COLO668 (cell line): ENCODE results near the gene TUNAR.
A peak's percentile ranks its signal among the peaks of the same experiment; 100 is the strongest.

ENCODE experiments used
- DNase-seq: peaks from one replicate; lab custom pipeline; 2025; ENCODE audit not compliant: unreplicated experiment; lab: John Stamatoyannopoulos, UW

TUNAR gene

DNA sequence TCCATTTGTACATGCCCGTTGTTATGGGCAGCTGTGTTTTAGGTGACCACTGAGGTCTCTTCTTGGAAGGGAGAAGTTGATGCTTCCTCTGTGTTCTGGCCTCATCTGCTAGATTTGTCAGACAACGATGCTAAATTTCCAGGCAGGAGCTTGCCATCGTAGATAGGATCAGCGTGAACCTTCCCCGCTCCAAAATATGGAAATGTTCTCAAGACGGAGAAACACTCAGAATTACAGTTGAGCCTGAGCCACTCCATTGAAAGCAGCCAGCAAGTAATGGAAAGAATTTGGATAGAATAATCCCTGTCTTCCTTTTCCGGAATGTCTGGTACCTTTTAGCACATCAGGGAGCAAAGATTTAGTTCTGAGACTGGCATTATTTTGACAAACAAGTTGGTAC, 34.8 kb downstream of the TUNAR start:
- DNase-seq = no peak

GRCh38 chr14:95915330-95915729, 38.7 kb downstream of the TUNAR start:
- DNase-seq = peak; percentile 87

GRCh38 chr14:95918466-95918865, 41.8 kb downstream of the TUNAR start:
- peak; percentile 19 for DNase-seq

- no peak for DNase-seq
Measured at GRCh38 chr14:95920769-95921438, 44.3 kb downstream of the TUNAR start.

DNA sequence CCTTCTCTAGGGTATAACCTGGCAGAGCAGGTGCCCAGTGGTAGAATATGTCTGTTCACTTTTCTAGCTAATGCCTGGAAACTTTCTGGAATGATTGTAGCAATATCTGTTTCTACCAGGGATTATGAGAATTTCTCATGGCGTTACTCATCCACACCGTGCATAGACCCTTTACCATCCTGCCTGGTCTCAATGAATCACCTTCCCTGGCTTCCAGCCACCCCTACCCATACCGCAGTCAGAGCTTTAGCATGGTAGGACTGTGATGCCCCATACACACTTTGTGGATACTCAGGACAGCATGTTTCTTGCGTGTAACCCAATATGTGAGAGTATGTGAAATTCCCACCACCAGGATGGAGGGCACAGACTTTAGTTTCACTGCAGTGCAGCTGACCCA, 45.4 kb downstream of the TUNAR start:
- DNase-seq = no peak

DNA sequence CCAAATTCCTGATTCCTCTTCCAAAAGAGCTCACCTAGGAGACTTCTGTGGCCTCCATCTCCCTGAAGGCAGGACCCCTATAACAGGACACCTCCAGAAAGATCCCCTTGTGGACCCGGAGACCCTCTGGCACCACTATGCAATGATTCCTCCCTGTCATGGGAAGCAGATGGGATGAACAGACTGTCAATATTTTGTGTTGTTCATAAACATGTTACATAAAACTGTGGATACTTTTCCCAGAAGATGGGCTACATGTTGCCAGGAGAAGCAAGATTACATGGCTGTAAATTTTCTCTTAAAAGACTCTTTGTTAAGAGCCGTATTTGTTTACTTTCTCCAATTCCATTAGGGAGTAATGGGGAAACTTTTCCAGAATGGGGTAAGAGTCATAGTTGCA, 52.1 kb downstream of the TUNAR start:
- no peak for DNase-seq

DNA sequence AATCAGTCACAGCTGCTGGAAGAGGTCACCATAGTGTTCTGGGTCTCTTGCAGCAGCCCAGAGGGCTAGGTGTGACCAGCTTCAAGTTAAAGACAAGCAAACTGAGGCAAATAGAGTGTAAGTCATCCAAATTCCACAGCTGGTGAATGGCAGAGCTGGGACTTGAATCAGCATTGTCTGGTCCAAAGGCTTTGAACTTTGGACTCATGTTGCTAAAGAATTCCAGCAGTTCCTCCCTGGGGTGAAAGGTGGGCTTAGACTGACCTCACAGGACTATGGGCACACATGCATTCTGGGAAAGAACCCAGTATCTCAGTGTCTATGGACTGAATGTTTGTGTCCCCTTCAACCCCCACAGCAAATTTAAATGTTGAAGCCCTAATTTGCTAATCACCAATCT, 54.8 kb downstream of the TUNAR start:
- no peak for DNase-seq

- DNase-seq = no peak
Measured at GRCh38 chr14:95935228-95935822, 58.7 kb downstream of the TUNAR start.

DNA sequence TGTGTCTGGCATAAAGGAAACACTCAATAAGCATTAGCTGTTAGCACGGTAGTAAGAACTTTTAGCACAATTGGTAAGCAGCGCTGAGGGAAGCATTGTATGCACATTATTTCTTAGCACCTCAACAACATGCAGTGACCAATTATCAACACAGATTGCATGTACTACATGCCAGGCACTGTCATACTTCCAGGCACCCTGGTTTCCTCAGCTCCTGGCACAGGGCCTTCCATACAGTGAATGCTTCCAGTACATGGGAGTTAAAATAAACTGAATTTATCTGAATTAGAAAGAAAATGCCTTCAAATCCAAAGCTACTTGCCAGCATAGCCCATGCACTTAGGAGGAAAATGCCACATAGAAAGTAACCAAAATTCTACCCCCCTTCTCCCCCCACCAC, 59.4 kb downstream of the TUNAR start:
- DNase-seq = no peak

DNA sequence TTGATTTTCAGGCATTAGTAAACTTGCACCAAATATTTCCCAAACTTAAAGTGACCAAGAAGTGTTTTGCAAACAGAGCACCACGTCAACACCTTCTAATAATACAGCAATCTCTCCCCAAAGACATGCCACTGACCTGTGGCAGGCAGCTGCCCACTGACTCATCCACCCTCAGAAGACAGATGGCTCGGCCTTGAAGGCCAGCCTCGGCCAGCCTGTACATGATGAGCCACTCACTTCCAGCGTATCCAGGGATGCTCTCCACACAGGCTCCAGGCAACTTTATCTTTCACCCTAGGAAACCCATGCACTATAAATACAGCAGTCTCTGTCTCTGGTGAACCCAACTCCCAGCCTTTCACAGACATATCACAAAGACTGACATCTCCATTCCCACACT, 62.7 kb downstream of the TUNAR start:
- DNase-seq = no peak

DNA sequence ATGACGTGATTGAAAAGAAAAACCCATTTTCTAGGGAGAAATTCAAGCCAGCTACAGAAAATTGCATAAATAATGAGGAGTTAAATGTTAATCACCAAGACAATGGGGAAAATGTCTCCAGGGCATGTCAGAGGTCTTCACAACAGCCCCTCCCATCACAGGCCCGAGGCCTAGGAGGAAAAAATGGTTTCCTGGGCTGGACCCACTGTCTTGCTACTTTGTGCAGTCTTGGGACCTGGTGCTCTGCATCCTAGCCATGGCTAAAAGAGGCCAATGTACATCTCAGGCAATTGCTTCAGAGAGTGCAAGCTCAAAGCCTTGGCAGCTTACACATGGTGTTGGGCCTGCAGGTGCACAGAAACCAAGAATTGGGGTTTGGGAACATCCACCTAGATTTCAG, 65.3 kb downstream of the TUNAR start:
- no peak for DNase-seq

- no peak for DNase-seq
Measured at GRCh38 chr14:95943699-95944098, 67.1 kb downstream of the TUNAR start.

DNA sequence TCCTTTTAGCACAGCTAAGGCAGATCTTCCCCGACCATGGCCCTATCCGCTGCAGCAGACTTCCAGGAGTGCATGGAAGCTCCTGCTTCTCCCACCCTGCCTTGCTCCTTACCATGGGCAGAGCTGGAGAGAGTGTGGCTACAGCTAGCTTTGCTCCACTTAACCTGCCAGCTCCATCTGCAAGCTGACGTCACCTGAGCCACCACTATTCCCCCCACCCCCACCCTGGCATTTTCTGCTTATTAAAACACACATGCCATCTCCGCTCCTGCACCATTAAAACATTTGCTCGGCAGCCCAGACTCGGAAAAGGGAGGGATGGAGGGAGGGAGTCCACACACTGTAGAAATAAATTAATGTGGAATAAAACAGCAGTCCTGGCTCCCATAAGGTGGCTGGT, 67.8 kb downstream of the TUNAR start:
- no peak for DNase-seq

GRCh38 chr14:95946867-95947266, 70.2 kb downstream of the TUNAR start:
- DNase-seq = no peak

DNA sequence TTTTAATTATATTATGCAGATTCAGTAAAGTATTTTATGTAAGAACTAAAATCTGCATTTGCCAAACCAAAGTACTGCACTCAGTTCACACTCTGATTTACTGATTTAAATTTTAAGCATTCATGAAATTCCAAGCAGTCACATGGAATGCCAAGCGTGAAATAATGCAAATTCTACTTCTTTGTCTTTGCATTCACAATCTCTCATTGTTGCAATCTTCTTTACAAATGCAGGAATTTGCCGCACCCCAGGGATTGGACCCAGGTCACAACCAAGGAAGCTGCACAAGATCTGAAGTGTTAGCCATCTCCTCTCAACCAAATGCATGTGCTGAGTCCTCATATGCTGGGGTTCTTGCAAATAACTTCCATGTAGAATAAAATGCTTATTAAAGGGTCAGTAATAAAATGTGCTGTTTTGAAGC, 71.9 kb downstream of the TUNAR start:
- DNase-seq = no peak

- DNase-seq = no peak
Measured at GRCh38 chr14:95951359-95951758, 74.7 kb downstream of the TUNAR start.

DNA sequence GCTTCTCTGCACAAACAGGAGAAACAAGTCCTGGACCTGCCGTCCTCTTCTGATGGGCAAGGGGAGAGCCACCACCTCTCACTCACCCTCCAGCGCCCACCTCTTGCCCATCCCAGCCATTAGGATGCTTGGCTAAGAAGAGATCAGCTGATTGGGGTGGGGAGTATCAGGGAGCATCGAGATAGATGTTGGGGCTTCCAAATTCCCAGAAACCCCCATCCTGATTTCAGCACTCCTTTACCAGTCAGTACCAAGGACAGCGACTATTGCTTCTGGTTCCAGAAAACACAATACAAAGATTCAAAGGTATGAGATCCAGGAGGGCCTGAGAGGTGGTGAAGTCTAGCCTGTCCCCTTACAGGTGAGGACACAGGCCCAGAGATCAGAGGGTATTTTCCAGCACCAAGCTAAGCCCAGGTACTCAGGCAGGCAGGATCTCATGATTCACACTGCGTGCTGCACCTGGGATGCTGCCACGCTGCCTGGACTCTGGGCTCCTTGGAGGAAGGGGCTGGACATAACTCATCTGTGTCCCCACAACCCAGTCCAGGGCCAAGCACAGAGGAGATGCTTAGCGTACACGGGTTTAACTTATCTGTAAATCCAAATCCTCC, 76.6 kb downstream of the TUNAR start:
- DNase-seq = no peak

DNA sequence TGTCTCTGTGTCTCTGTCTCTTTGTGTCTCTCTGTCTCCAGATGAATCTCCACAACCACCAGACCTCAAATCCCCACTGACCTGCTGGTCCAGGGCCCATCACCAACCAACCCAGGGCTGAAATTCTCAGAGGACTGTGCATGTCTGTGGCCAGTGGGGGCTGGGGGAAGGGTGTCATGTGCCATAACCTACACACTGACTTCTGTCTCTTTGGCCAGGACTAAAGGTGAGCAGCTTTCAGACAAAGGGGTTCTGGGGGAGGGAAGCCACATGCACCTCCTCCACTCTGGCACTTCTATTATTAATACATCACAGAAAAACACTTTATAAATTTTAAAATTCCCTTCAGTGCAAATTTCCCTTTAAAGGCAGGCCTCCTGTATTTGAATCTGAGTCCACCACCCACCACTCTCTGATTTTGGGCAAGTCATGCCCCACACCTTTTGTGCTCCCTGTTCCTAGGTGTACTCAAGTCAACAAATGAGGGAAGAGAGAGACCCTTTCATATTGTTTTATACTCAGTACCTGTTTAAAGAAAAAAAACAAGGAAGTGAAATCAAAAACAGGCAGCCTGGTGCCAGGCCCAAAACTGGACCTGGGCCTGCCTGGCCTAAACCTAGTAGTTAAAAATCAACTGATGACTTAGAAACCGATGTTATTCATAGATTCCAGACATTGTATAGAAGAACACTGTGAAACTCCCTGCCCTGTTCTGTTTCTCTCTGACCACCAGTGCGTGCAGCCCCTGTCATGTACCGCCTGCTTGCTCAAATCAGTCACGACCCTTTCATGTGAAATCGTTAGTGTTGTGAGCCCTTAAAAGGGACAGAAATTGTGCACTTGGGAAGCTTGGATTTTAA, 80.2 kb downstream of the TUNAR start:
- DNase-seq = no peak

DNA sequence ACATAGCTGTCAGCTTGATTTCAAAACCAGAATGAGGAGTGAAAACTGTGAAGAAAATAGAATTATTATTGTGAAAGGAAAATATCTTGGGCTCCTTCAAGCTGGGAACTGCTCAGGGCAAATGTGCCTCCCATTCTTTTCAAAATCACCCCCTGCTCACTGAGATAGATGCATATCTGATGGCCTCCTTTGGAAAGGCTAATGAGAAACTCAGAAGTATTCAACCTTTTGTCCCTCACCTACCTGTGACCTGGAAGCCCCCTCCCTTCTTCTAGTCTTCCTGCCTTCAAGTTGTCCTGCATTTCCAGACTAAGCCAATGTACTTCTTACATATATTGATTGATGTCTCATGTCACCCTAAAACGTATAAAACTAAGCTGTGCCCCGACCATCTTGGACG, 81.5 kb downstream of the TUNAR start:
- DNase-seq = no peak

DNA sequence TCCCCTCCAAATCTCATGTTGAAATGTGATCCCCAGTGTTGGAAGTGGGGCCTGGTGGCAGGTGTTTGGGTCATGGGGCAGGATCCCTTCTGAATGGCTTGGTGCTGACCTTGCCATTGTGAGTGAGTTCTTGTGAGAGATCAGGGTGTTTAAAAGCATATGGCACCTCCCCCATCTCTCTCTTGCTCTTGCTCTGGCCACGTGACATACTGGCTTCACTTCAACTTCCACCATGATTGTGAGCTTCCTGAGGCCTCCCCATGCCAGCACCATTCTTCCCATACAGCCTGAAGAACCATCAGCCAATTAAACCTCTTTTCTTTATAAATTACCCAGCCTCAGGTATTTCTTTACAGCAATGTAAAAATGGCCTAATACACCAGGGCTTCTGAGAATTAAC, 82.7 kb downstream of the TUNAR start:
- no peak for DNase-seq

DNA sequence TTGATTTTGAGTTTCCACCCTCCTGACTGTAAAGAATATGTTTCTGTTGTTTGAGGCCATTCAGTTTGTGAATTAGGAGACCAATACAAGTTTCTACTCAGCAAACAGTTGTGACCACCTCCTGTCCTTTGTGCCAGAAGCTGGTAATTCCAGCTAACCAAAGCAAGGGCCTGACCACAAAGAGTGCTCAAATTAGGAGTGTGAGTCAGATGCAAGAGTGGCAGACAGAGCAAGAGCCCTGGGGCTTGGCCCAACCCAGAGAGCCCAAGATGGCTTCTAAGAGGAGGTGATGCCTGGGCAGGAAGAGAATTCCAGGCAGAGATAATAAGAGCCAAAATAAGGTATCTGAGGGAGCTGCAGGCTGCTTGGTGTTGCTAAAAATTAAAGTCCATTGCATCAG, 84.8 kb downstream of the TUNAR start:
- DNase-seq = no peak

DNA sequence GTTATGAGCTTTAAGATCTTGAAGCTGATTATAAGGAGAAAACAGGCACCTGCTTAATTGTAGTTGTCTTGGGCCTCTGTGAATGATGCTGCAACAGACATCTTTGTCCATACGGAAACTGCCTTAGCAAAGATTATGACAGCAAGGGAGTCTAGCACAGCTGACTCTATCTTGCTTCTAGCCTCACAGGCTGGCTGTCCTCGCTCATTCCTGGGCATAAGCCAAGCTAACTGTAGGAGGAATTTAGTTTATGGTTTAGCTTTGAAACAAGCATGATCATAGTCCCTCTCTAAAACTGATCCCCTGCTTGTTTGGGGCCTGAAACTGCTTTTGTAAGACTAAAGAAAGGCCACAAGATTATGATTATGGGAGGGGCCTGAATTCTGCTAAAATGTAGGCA, 88.3 kb downstream of the TUNAR start:
- no peak for DNase-seq
